Fibroblast of skin of abdomen (primary cell): ENCODE measurements around the gene UBE2D4.
"Not testable (repeated sequence)": the region's sequence is repeated elsewhere in the genome, so short reads cannot be mapped to it uniquely, and the experiment has no call there.

ENCODE experiments used
- DNase-seq: peaks from one replicate; pipeline ENCODE4 v3.0.0-alpha.2; 2013

UBE2D4 gene

GRCh38 chr7:43968172-43969040, 42.2 kb downstream of the UBE2D4 start:
- not testable (repeated sequence) for DNase-seq

- not testable (repeated sequence) for DNase-seq
Measured at GRCh38 chr7:43969586-43969985, 43.4 kb downstream of the UBE2D4 start.

GRCh38 chr7:43970698-43971097, 44.5 kb downstream of the UBE2D4 start:
- DNase-seq, result not testable (repeated sequence)

GRCh38 chr7:43974033-43974573, 47.9 kb downstream of the UBE2D4 start:
- not testable (repeated sequence) for DNase-seq

- not testable (repeated sequence) for DNase-seq
Measured at GRCh38 chr7:43974725-43975482, 48.7 kb downstream of the UBE2D4 start.

- DNase-seq, result no peak
Measured at GRCh38 chr7:43977525-43977924, 51.3 kb downstream of the UBE2D4 start.

GRCh38 chr7:43978102-43978501, 51.9 kb downstream of the UBE2D4 start:
- not testable (repeated sequence) for DNase-seq

- DNase-seq, result not testable (repeated sequence)
Measured at GRCh38 chr7:43982848-43983247, 56.6 kb downstream of the UBE2D4 start.

GRCh38 chr7:43983736-43984135, 57.5 kb downstream of the UBE2D4 start:
- DNase-seq, result not testable (repeated sequence)

- DNase-seq, result peak; percentile 64
Measured at GRCh38 chr7:43985904-43986864, 59.9 kb downstream of the UBE2D4 start.

GRCh38 chr7:43987476-43987875, 61.2 kb downstream of the UBE2D4 start:
- not testable (repeated sequence) for DNase-seq

- DNase-seq, result not testable (repeated sequence)
Measured at GRCh38 chr7:43990011-43990585, 63.9 kb downstream of the UBE2D4 start.

- DNase-seq, result not testable (repeated sequence)
Measured at GRCh38 chr7:43990829-43991228, 64.6 kb downstream of the UBE2D4 start.

GRCh38 chr7:43992896-43993295, 66.7 kb downstream of the UBE2D4 start:
- peak; percentile 46 for DNase-seq

- DNase-seq, result not testable (repeated sequence)
Measured at GRCh38 chr7:43994681-43995080, 68.4 kb downstream of the UBE2D4 start.

GRCh38 chr7:43997532-43997931, 71.3 kb downstream of the UBE2D4 start, which contains the start of gene SPDYE1:
TSS of gene SPDYE1 (plus strand) at chr7:43997897. CDS start at chr7:43999950, 2,053 bp downstream.
- DNase-seq, result not testable (repeated sequence)
